Fibroblast of mammary gland (primary cell): ENCODE data around the gene RCAN1.
A peak's percentile ranks its signal among the peaks of the same experiment; 100 is the strongest.

Source experiments
- DNase-seq: peaks from one replicate; pipeline ENCODE4 v3.0.0-alpha.2; 2010; ENCODE audit warnings: low read depth
- H3K4me3 ChIP-seq: 2 replicates; pipeline ENCODE4 v1.5.1; 2011; ENCODE audit warnings: low read depth, mild to moderate bottlenecking, low read length, moderate library complexity; ENCODE audit not compliant: control insufficient read depth
- TF ChIP-seq, protein P1 (sequence below): conservative IDR thresholded peaks from 2 replicates; pipeline ENCODE4 v1.5.1; 2011; ENCODE audit warnings: low read depth, low read length, inconsistent platforms; ENCODE audit not compliant: control insufficient read depth, insufficient read depth

Gene RCAN1

DNA sequence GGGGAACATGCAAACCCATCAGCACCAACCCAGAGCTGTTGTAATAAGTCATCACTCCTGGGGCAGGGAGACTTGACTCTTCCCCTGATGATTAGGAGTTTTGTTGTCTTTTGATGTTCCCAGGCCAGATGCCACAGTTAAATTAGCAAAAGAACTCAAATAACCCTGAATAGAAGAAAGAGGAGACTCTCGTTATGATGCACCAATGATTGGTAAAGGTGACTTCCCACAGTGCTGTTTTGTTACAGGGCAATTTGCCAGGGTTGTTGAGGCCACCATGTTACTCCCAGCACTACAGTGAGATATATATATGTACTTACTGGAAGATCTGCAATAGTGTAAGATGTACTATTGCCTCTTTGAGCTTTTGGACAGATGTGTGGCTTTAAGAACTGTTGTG lies 24.3 kb upstream of the RCAN1 start:
- DNase-seq, result no peak

DNA sequence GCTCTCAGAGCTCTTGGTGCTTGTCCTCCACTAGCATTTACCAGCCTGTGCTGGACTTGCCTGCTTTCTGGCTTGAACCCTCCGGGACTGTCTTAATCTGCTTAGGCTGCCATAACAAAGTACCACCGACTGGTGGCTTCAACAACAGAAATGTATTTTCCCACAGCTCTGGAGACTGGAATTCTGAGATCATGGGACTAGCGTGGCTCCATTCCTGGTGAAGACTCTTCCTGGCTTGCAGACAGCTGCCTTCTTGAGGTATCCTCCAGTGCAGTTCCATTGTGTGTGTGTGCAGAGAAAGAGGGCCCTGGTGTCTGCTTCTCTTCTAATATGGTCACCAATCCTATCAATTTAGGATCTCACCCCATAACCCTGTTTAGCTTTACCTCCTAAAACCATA lies 22.0 kb upstream of the RCAN1 start:
- H3K4me3 ChIP-seq, result no peak overlapping the region
- TF ChIP-seq, protein P1, sequence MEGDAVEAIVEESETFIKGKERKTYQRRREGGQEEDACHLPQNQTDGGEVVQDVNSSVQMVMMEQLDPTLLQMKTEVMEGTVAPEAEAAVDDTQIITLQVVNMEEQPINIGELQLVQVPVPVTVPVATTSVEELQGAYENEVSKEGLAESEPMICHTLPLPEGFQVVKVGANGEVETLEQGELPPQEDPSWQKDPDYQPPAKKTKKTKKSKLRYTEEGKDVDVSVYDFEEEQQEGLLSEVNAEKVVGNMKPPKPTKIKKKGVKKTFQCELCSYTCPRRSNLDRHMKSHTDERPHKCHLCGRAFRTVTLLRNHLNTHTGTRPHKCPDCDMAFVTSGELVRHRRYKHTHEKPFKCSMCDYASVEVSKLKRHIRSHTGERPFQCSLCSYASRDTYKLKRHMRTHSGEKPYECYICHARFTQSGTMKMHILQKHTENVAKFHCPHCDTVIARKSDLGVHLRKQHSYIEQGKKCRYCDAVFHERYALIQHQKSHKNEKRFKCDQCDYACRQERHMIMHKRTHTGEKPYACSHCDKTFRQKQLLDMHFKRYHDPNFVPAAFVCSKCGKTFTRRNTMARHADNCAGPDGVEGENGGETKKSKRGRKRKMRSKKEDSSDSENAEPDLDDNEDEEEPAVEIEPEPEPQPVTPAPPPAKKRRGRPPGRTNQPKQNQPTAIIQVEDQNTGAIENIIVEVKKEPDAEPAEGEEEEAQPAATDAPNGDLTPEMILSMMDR, result no peak
- DNase-seq, result no peak

More for the DNA sequence above, 24.3 kb upstream of the RCAN1 start:
- H3K4me3 ChIP-seq, result no peak overlapping the region
- TF ChIP-seq, protein P1, result no peak

GRCh38 chr21:34635307-34635706 lies 20.4 kb upstream of the RCAN1 start:
- DNase-seq, result no peak
- TF ChIP-seq, protein P1, result peak; percentile 47
- no peak overlapping the region for H3K4me3 ChIP-seq

DNA sequence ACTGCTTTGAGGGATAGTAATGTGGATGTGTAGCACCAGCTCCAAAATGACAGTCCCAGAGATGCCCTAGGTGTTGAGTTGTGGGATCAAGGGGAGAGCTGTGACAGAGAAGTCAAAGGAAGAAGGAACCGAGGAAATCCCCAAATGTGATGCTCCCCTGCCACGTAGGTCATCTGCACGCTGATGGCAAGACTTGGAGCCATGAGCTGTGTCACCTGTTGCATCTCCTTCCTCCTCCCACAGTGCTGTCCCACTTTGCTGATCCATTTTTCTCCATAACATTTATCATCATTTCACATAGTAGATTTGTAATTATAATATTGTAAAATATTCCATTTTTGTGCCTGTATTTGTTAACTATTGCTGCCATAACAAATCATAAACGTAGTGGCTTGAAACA lies 17.6 kb upstream of the RCAN1 start:
- DNase-seq, result no peak
- TF ChIP-seq, protein P1, result no peak
- no peak overlapping the region for H3K4me3 ChIP-seq

DNA sequence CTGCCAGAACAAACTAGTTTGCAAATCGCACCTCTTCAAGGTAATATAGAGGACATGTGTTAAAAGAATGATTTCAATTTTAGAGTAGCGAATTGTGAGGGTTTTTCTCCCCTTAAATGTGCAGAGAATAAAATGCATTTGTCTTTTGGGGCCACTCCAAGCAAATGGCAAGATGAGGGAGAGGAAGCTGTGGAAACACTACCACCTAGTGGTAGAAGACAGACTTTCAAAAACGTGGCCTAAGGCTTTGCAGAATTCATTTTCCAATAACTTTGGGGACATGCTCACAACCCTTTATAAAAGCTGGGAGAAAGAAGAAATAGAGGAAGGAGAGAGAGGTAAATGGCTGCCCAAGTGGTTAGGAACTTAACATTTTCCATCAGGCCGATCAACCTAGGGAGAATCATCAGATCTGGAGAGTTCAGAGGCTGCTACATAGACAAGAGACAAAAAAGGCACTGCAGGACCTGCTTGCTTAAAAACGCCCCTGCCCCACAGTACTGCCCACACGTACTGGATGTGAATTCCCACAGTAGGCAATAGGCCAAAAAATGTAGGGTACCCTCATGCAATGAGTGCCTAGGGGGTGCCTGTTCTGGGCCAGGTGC lies 15.7 kb upstream of the RCAN1 start:
- TF ChIP-seq, protein P1, result peak; percentile 87
- peak; percentile 67 for DNase-seq
- H3K4me3 ChIP-seq, result no peak overlapping the region

DNA sequence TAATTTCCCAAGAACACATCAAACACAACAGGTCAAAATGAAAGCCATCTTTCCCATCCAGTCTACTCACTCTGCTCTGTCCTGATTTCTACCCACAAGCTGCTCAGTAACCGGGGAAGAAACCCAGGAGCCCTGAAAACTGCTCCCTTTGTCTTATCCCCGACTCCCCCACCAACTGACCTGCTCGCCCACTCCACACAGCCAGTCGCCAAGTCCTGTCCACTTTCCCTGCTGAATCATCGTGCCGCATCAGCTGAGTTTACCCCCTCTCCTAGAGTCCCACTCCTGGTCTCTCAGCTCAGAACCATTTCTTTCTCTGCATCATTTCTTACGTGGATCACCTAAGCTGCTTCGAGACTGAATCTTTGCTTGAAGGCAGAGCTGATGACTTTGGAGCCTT lies 11.2 kb upstream of the RCAN1 start:
- no peak overlapping the region for H3K4me3 ChIP-seq
- DNase-seq, result no peak
- TF ChIP-seq, protein P1, result no peak
